ENCODE results near the gene PGP. TPM values are rescaled to one million over a fixed set of nuclear protein-coding genes. Genes with fewer than 3 reads are reported as not detected.
"Not testable (repeated sequence)": the region's sequence is repeated elsewhere in the genome, so short reads cannot be mapped to it uniquely, and the experiment has no call there.

Gene PGP
- polyA plus RNA-seq, 3 donors from 2014 or later: 10.4 to 18.4 (median 17.7) TPM

DNA sequence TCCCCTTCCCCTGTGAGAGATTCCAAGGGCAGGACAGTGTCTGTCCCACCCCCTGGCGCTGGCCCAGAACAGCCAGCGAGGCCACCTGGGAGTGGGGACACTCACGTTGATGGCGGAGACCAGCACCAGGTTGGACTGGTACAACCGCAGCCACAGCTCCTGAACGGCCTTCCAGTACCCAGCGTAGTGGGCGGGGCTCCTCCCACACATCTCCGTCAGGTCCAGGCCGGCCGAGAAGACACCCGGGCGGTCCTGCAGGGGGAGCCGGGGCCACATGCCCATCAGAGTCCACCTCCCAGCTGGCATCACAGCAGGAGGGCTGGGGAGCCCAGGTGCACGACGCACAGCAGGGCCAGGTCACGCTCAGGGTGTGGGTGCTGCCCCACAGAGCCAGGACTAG, 29.7 kb upstream of the PGP start:
- H3K27ac Mint-ChIP-seq: no peak overlapping the region
- peaks cover 0 to 4% (median 4%) of the 10 kb centered on the region in 3 donors for H3K36me3 Mint-ChIP-seq
- H3K4me3 Mint-ChIP-seq: no peak overlapping the region
- peaks cover 0 to 2% (median 0%) of the 10 kb centered on the region in 3 donors for H3K27me3 Mint-ChIP-seq (ENCODE audit: low read depth in 3 of 3)
- H3K4me1 Mint-ChIP-seq: no peaks in the 10 kb centered on the region
- no peak for DNase-seq
- peaks cover 0 to 2% (median 0%) of the 10 kb centered on the region in 6 donors for H3K9me3 Mint-ChIP-seq

DNA sequence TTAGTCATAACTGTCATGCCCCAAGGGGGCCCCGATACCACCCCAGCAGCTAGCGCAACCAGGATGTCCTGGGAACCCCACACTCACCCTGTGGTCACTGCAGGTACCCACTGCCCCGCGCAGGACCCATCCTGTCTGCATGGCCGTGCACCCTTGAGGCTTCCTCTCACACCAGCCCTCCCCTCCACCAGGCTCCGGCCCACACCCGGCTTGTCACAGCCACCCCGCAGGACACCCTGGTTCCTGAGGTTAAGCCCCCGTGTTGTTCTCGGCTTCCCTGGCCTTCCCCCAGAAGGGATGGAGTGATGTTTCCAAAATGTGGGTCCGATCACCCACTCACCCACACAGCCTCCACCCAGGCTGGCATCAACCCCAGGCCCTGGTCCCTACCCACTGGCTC, 29.1 kb upstream of the PGP start:
- Mint-ChIP-seq H3K27me3 (ENCODE audit: low read depth in 3 of 3) (peaks cover 0 to 2% (median 0%) of the 10 kb centered on the region in 3 donors), H3K4me1 (no peaks in the 10 kb centered on the region), H3K27ac (no peak overlapping the region), H3K4me3 (no peak overlapping the region), H3K36me3 (peaks cover 0 to 4% (median 4%) of the 10 kb centered on the region in 3 donors), H3K9me3 (peaks cover 0 to 2% (median 0%) of the 10 kb centered on the region in 6 donors)
- no peak for DNase-seq

DNA sequence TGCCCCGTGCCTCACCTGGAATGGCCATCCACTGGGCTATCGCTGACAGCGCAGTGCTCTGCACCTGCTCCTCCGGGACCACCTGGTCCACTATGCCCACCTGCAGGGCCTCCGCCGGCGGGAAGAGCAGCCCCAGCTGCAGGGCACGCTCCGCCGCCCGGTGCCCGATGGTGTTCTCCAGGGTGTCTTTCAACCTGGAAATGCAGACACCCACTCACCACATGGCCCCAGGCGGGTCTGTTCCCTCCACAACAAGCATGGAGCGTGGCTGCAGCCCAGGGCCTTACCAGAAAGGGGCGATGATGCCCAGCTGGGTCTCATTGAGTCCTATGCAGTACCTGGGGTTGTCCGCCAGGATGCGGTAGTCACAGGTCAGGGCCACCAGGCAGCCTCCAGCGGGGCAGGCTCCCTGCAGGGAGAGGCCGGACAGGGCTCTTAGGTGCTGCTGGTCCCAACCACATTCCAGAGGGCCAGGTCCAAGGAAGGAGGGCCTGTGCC, 28.4 kb upstream of the PGP start:
- H3K27ac Mint-ChIP-seq: no peak overlapping the region
- no peak for DNase-seq
- no peaks in the 10 kb centered on the region for H3K4me1 Mint-ChIP-seq
- peaks cover 0 to 2% (median 0%) of the 10 kb centered on the region in 3 donors for H3K27me3 Mint-ChIP-seq (ENCODE audit: low read depth in 3 of 3)
- peaks cover 0 to 4% (median 4%) of the 10 kb centered on the region in 3 donors for H3K36me3 Mint-ChIP-seq
- H3K9me3 Mint-ChIP-seq: peaks cover 0 to 2% (median 0%) of the 10 kb centered on the region in 6 donors
- H3K4me3 Mint-ChIP-seq: no peak overlapping the region

DNA sequence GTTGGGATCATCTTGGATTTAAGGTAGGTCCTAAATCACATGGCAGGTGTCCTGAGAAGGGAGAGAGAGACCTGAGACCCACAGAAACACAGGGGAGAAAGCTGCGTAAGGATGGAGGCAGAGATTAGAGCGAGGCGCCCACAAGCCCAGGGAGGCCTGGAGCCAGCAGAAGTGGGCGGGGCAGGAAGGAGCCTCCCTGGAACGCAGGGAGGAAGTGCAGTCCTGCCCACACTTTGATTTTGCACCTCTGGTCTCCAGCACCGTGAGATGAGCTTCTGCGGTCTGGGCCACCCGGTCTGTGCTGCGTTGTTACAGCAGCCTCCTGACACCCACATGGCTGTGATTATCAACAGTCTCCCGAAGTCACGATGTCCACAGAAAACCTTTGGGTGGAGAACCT, 28.0 kb upstream of the PGP start:
- no peaks in the 10 kb centered on the region for H3K4me1 Mint-ChIP-seq
- H3K27ac Mint-ChIP-seq: no peak overlapping the region
- no peak overlapping the region for H3K4me3 Mint-ChIP-seq
- H3K36me3 Mint-ChIP-seq: peaks cover 0 to 4% (median 4%) of the 10 kb centered on the region in 3 donors
- no peak for DNase-seq
- H3K27me3 Mint-ChIP-seq (ENCODE audit: low read depth in 3 of 3): peaks cover 0 to 2% (median 0%) of the 10 kb centered on the region in 3 donors
- H3K9me3 Mint-ChIP-seq: peaks cover 0 to 2% (median 0%) of the 10 kb centered on the region in 6 donors

DNA sequence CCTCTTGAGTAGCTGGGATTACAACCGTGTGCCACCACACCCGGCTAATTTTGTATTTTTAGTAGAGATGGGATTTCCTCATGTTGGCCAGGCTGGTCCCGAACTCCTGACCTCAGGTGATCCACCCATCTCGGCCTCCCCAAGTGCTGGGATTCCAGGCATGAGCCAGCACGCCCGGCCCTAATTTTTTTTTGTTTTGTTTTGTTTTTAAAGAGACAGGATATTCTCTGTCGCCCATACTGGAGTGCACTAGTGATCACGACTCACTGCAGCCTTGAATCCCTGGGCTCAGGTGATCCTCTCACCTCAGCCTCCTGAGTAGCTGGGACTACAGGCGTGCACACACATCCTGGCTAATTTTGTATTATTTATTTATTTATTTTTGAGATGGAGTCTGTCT, 25.7 kb upstream of the PGP start:
- not testable (repeated sequence) for H3K27me3 Mint-ChIP-seq (ENCODE audit: low read depth in 3 of 3); DNase-seq; H3K27ac Mint-ChIP-seq

DNA sequence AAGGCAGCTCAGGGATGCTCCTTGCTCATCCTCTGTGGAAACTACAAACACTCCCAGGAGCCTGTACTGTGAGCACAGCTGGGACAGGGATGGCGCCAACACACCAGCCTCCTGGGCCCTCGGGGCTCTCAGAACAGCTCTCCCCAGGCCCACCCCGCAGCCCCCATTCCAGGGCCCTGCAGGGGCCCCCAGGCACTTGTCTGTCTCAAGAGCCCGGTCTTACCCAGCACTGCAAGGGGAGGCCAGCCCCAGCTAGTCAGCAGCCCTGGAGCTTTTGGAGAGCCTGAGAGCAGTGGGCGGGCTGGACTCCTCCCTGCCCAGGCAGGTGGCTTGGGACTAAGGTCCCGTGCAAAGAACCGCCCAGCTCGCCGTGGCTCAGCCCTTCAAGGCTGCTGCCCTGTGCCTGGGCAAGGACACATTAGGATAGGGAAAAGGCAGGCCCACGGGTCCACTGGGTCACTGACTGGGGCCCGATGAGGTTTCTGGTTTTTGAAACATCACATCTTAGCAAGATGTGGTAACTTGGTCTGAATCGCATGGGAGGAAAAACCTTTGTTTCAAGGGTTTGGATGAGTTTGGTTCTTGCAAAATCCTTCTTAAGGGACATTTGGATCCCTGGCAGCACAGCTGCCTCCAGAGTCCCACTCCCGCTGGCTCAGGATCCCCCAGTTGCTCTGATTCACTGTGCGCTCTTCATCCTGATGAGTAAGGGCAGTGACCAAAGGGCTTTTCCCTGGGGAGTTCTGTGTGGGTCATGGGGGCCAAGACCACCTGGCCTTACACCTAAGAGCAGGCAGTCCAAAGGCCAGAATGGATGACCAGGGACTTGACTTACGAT, 24.4 kb upstream of the PGP start:
- no peak for DNase-seq
- Mint-ChIP-seq H3K4me3 (no peak overlapping the region), H3K36me3 (peaks cover 0 to 8% (median 7%) of the 10 kb centered on the region in 3 donors), H3K9me3 (peaks cover 0 to 2% (median 0%) of the 10 kb centered on the region in 6 donors), H3K27ac (no peak overlapping the region), H3K4me1 (peaks cover 0 to 2% of the 10 kb centered on the region in 2 donors), H3K27me3 (ENCODE audit: low read depth in 3 of 3) (peaks cover 2 to 3% (median 2%) of the 10 kb centered on the region in 3 donors)

More for the DNA sequence above, 25.7 kb upstream of the PGP start:
- not testable (repeated sequence) for H3K4me3 Mint-ChIP-seq, H3K9me3 Mint-ChIP-seq, H3K36me3 Mint-ChIP-seq, H3K4me1 Mint-ChIP-seq

DNA sequence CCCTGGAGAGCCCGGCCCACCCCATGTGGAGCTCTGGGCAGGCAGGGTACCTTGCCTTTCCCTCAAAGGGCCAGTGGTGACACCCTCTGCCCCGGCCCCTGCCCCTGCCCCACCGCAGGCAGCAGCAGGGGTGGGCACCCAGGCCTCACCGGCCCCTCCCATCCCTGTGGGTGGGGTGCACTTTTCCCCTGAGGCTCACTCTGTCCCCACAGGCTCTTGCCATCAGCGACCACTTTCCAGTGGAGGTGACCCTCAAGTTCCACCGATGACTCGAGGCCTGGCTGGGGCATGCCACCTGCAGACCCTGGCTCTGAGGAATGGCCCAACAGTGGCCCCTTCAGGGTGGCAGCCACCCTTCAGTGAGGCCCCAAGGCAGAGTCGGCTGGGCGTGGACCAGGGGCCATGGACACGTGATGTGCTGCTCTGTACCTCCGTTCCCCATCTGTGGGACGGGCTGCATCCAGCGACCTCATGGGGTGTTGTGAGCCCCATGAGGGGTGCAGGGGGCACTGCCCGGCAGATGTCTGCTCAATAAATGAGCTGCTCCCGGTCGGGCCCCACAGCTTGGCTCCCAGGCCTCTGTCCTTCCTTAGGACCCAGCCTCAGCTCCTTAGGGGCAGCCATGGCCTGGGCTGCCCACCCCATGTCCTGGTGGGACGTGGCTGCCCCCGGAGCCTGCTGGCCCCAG, 23.7 kb upstream of the PGP start:
- Mint-ChIP-seq H3K4me3 (no peak overlapping the region), H3K27ac (no peak overlapping the region), H3K36me3 (peaks cover 0 to 8% (median 7%) of the 10 kb centered on the region in 3 donors), H3K4me1 (peaks cover 0 to 2% of the 10 kb centered on the region in 2 donors), H3K9me3 (peaks cover 0 to 2% (median 0%) of the 10 kb centered on the region in 6 donors), H3K27me3 (ENCODE audit: low read depth in 3 of 3) (peaks cover 2 to 3% (median 2%) of the 10 kb centered on the region in 3 donors)
- no peak for DNase-seq

DNA sequence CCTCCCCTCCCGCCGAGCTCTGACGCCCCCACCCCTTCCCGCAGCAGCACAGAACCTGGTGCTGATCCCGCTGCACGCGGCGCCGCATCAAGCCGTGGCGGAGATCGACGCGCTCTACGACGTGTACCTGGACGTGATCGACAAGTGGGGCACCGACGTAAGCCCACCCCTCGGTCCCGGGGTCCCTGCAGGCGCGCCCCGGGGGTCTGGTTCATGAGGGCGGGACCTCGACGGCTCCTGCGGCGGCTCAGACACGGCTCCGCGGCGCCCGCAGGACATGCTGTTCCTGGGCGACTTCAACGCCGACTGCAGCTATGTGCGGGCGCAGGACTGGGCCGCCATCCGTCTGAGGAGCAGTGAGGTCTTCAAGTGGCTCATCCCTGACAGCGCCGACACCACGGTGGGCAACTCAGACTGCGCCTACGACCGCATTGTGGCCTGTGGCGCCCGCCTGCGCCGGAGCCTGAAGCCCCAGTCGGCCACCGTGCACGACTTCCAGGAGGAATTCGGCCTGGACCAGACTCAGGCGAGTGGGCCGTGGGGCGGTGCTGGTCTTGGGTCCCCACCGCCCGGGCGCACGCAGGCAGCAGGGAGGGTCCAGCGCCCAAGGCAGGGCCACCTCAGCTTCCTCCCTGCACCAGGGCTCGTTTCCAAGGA, 23.0 kb upstream of the PGP start:
- Mint-ChIP-seq H3K4me3 (no peak overlapping the region), H3K9me3 (peaks cover 0 to 2% (median 0%) of the 10 kb centered on the region in 6 donors), H3K36me3 (peaks cover 0 to 8% (median 7%) of the 10 kb centered on the region in 3 donors), H3K27me3 (ENCODE audit: low read depth in 3 of 3) (peaks cover 2 to 3% (median 3%) of the 10 kb centered on the region in 3 donors), H3K4me1 (peaks cover 0 to 2% of the 10 kb centered on the region in 2 donors), H3K27ac (no peak overlapping the region)
- DNase-seq: no peak

DNA sequence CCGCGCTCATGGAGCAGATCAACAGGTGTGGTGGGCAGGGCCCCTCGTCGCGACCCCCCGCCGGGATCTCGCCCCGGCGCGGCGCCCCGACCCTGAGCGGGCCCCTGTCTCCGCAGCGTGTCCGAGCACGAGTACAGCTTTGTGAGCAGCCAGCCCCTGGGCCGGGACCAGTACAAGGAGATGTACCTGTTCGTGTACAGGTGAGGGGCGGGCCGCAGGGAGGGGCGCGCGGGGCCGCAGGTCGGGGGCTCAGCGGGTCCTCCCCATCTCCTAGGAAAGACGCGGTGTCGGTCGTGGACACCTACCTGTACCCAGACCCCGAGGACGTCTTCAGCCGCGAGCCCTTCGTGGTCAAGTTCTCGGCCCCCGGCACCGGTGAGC, 22.5 kb upstream of the PGP start:
- Mint-ChIP-seq H3K36me3 (peaks cover 0 to 4% (median 3%) of the 10 kb centered on the region in 3 donors), H3K9me3 (peaks cover 0 to 2% (median 0%) of the 10 kb centered on the region in 6 donors), H3K4me1 (peaks cover 0 to 2% of the 10 kb centered on the region in 2 donors), H3K4me3 (no peak overlapping the region), H3K27me3 (ENCODE audit: low read depth in 3 of 3) (peaks cover 2 to 3% (median 2%) of the 10 kb centered on the region in 3 donors), H3K27ac (no peak overlapping the region)
- DNase-seq: no peak

DNA sequence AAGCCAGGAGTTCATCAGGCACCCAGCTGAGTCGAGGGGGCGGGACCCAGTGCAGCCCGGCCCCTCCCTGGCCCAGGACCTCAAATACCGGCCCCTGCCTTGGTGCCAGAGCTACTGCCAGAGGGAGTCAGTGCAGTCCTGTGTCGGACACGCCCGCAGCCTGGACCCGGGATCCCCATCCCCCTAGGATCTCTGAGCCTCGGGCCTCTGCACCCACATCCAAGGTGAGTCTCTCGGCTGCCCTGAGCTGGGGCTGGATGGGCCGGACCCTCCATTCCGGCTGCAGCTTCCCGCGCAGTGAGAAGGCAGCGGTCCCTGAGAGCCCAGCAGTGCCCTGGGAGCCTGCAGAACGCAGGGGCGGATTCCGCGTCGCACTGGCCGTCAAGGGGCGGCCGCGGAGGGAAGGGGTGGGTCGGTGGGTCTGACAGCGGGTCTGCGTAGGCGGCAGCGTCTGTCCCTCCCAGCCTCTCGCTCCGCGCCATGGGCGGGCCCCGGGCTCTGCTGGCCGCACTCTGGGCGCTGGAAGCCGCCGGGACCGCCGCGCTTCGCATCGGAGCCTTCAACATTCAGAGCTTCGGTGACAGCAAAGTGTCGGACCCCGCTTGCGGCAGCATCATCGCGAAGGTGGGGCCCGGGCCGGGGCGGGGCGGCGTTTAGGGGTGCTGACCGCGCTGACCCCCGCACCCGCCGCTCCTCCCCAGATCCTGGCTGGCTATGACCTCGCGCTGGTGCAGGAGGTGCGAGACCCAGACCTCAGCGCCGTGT, 21.9 kb upstream of the PGP start, which contains the start of gene DNASE1L2:
DNASE1L2 (plus strand) TSS at position 108 of the 765 bp plus-strand sequence; CDS start at position 481, 373 bp downstream.
- H3K9me3 Mint-ChIP-seq: peaks cover 0 to 2% (median 0%) of the 10 kb centered on the region in 6 donors
- H3K27ac Mint-ChIP-seq: no peak within 1 kb of the TSS
- H3K4me1 Mint-ChIP-seq: peaks cover 0 to 2% of the 10 kb centered on the region in 2 donors
- peaks cover 0 to 4% (median 3%) of the 10 kb centered on the region in 3 donors for H3K36me3 Mint-ChIP-seq
- H3K4me3 Mint-ChIP-seq: no peak within 1 kb of the TSS
- peaks cover 2 to 3% (median 2%) of the 10 kb centered on the region in 3 donors for H3K27me3 Mint-ChIP-seq (ENCODE audit: low read depth in 3 of 3)
- no peak for DNase-seq

DNA sequence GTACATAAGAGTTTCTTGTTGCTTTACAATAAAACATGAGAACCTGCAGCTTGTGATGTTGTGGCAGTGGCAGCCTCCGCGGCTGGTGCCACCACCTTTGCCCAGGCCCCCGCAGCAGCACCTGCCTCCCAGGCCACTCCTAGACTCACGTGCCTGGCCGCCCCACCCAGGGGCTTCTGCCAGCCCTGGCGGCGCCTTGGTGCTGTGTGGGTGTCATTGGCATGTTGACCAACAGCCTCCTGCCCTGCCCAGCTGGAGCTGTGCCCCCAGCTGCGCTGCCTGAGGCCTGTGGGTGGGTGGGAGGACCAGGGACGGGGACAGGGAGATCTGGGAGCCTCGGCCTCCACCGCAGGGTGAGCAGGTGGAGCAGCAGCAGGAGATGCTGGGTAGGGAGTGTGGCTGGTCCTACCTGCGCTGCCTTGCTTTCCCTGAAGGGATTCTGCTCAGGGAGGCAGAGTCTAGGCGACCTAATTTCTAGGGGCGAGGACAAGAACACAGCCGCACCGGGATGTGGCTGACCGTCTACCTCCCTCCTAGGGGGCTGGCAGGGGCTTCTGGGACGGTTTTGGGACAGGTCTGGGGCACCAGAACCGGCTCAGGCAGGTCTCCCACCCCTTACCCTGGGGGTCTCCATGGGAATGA, 21.2 kb upstream of the PGP start:
- peaks cover 2 to 3% (median 2%) of the 10 kb centered on the region in 3 donors for H3K27me3 Mint-ChIP-seq (ENCODE audit: low read depth in 3 of 3)
- no peak overlapping the region for H3K27ac Mint-ChIP-seq
- peaks cover 0 to 2% (median 0%) of the 10 kb centered on the region in 6 donors for H3K9me3 Mint-ChIP-seq
- peaks cover 0 to 2% of the 10 kb centered on the region in 2 donors for H3K4me1 Mint-ChIP-seq
- DNase-seq: no peak
- H3K36me3 Mint-ChIP-seq: peaks cover 0 to 4% (median 3%) of the 10 kb centered on the region in 3 donors
- no peak overlapping the region for H3K4me3 Mint-ChIP-seq

DNA sequence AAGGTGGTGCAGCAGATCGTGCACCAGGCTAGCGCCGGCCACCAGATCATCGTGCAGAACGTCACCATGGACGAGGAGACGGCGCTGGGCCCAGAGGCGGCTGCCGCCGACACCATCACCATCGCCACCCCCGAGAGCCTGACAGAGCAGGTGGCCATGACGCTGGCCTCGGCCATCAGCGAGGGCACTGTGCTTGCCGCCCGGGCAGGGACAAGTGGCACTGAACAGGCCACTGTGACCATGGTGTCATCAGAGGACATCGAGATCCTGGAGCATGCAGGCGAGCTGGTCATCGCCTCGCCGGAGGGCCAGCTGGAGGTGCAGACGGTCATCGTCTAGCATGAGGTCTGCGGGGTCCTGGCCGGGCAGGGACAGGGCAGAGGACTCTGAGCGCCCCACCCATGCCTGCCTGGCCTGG, 20.6 kb upstream of the PGP start:
- Mint-ChIP-seq H3K4me3 (no peak overlapping the region), H3K9me3 (peaks cover 0 to 2% (median 0%) of the 10 kb centered on the region in 6 donors), H3K4me1 (peaks cover 0 to 2% of the 10 kb centered on the region in 2 donors), H3K27ac (no peak overlapping the region), H3K27me3 (ENCODE audit: low read depth in 3 of 3) (peaks cover 2 to 3% (median 2%) of the 10 kb centered on the region in 3 donors), H3K36me3 (peaks cover 0 to 4% (median 3%) of the 10 kb centered on the region in 3 donors)
- DNase-seq: no peak
